Esophagus squamous epithelium (tissue), 4 donors: ENCODE data around the gene TMEFF1.

Experiments used
- POLR2A ChIP-seq, 4 donors: fragments of 450-650 bp; IDR thresholded peaks; one replicate each; pipeline ENCODE4 v1.6.1; 2017; ENCODE audit warnings: antibody characterized with exemption in 4 of 4, mild to moderate bottlenecking in 4 of 4, moderate library complexity in 3 of 4
- TF ChIP-seq, protein P1 (sequence below), 6 experiments: fragments of 450-650 bp in 4 of 6; fragments of 200-600 bp in 2 of 6; sonication (generic) in 2 of 6; IDR thresholded peaks; one replicate each; pipeline ENCODE4 v1.5.1; 2016 to 2019; ENCODE audit warnings: antibody characterized with exemption in 6 of 6, mild to moderate bottlenecking in 4 of 6, moderate library complexity in 4 of 6

DNA sequence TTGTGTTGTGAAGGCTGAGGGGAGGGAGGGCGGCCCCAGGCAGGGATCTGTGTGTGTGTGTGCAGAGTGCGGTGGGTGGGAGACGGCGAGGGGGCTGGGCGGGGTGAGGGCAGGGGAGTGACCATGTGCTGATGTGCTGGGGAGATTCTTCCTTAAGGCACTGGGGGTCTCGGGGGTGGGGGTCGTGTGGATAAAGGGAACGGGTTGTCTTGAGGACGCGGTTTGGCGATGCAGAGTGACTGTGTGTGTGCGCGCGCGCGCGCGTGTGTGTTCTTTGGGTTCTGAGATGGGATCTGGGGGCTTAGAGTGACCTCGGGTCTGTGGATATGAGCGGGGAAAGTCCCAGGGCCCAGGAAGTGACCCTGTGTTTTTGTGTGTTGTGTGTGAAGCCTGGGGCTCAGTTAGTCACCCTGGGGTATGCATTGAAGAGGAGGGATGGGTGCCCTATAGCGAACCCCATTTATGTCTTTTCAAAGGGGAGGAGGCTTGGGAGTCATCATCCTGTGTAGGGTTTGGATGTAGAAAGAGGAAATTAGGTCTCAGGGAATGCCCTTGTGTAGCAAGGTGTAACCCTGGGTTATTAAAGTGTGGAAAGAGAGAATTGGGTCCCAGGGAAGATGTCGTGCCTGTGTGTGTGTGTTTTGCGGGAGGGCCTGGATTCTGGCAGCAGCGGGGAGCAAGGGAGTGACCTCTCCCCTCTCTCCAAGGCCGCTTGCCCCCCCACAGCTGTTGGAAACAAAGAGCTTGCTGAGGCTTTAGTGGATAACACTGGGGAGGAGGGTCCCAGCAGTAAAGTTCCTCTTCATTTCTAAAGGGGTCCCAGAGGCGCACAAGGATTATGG is 1.4 kb downstream of the TMEFF1 start:
- TF ChIP-seq, protein P1, sequence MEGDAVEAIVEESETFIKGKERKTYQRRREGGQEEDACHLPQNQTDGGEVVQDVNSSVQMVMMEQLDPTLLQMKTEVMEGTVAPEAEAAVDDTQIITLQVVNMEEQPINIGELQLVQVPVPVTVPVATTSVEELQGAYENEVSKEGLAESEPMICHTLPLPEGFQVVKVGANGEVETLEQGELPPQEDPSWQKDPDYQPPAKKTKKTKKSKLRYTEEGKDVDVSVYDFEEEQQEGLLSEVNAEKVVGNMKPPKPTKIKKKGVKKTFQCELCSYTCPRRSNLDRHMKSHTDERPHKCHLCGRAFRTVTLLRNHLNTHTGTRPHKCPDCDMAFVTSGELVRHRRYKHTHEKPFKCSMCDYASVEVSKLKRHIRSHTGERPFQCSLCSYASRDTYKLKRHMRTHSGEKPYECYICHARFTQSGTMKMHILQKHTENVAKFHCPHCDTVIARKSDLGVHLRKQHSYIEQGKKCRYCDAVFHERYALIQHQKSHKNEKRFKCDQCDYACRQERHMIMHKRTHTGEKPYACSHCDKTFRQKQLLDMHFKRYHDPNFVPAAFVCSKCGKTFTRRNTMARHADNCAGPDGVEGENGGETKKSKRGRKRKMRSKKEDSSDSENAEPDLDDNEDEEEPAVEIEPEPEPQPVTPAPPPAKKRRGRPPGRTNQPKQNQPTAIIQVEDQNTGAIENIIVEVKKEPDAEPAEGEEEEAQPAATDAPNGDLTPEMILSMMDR (IDR thresholded peaks at IDR 0.05), result no peak
- no peak for TF ChIP-seq POLR2A (IDR thresholded peaks at IDR 0.05)
